GM23338 (cell line): Measurements from ENCODE around the gene PUM2. TPM values are rescaled to one million over a fixed set of nuclear protein-coding genes. Genes with fewer than 3 reads are reported as not detected.

Experiments used
- ATAC-seq: fragments of 200-7000 bp; cut with Tn5 transposase; 3 replicates; pipeline ENCODE4 v1.9.1; 2020
- DNase-seq: peaks from one replicate; pipeline ENCODE4 v3.0.0-alpha.2; 2015; ENCODE audit warnings: low spot score
- H2AFZ ChIP-seq: fragments of 200-600 bp; sonication (generic); 2 replicates; pipeline ENCODE4 v1.8.0; 2016; ENCODE audit warnings: antibody characterized with exemption, mild to moderate bottlenecking, moderate library complexity
- H3F3A ChIP-seq: fragments of 200-600 bp; sonication (generic); replicated peaks from 2 replicates; pipeline ENCODE4 v1.8.0; 2017; ENCODE audit warnings: antibody characterized with exemption, mixed run types, low read depth
- H3K27ac ChIP-seq: fragments of 200-600 bp; sonication (generic); 2 replicates; pipeline ENCODE4 v1.6.1; 2016; ENCODE audit warnings: low read depth
- H3K27me3 ChIP-seq: fragments of 200-600 bp; sonication (generic); 2 replicates; pipeline ENCODE4 v1.8.0; 2016; ENCODE audit warnings: mild to moderate bottlenecking, mixed run types, moderate library complexity; ENCODE audit not compliant: insufficient read depth
- H3K36me3 ChIP-seq: fragments of 200-600 bp; sonication (generic); 2 replicates; pipeline ENCODE4 v1.8.0; 2016; ENCODE audit warnings: mild to moderate bottlenecking; ENCODE audit not compliant: insufficient read depth
- H3K4me1 ChIP-seq: fragments of 200-600 bp; sonication (generic); 2 replicates; pipeline ENCODE4 v1.8.0; 2016; ENCODE audit warnings: mild to moderate bottlenecking, moderate library complexity; ENCODE audit not compliant: insufficient read depth
- H3K4me2 ChIP-seq: fragments of 200-600 bp; sonication (generic); 2 replicates; pipeline ENCODE4 v1.7.1; 2017; ENCODE audit warnings: mixed run types
- H3K4me3 ChIP-seq: fragments of 200-600 bp; sonication (generic); 2 replicates; pipeline ENCODE4 v1.6.1; 2016; ENCODE audit warnings: mixed run types
- H3K79me2 ChIP-seq: fragments of 200-600 bp; sonication (generic); replicated peaks from 2 replicates; pipeline ENCODE4 v1.8.0; 2017; ENCODE audit warnings: mild to moderate bottlenecking; ENCODE audit not compliant: insufficient read depth
- H3K9me2 ChIP-seq: fragments of 200-600 bp; sonication (generic); 2 replicates; pipeline ENCODE4 v1.8.0; 2017; ENCODE audit not compliant: insufficient read depth
- H4K20me1 ChIP-seq: fragments of 200-600 bp; sonication (generic); replicated peaks from 2 replicates; pipeline ENCODE4 v1.8.0; 2017; ENCODE audit warnings: mild to moderate bottlenecking; ENCODE audit not compliant: insufficient read depth
- H3K27ac Mint-ChIP-seq: 2 replicates; pipeline ENCODE4 v1.8.0; 2020; ENCODE audit warnings: inconsistent platforms, mild to moderate bottlenecking, moderate library complexity, mixed read lengths
- H3K27me3 Mint-ChIP-seq: 3 replicates; pipeline ENCODE4 v1.8.0; 2022; ENCODE audit warnings: low read depth, mild to moderate bottlenecking, moderate library complexity, mixed read lengths, inconsistent platforms; ENCODE audit not compliant: insufficient read depth, poor library complexity
- H3K36me3 Mint-ChIP-seq: 3 replicates; pipeline ENCODE4 v1.8.0; 2021; ENCODE audit warnings: low read depth, mild to moderate bottlenecking, inconsistent platforms, moderate library complexity, mixed read lengths
- H3K4me1 Mint-ChIP-seq: 3 replicates; pipeline ENCODE4 v1.8.0; 2020; ENCODE audit warnings: mild to moderate bottlenecking, inconsistent platforms, mixed read lengths
- H3K4me3 Mint-ChIP-seq: 3 replicates; pipeline ENCODE4 v1.8.0; 2021; ENCODE audit warnings: moderate library complexity, mild to moderate bottlenecking, inconsistent platforms, mixed read lengths
- H3K9me3 Mint-ChIP-seq: 3 replicates; pipeline ENCODE4 v1.8.0; 2020; ENCODE audit warnings: moderate library complexity, mild to moderate bottlenecking, inconsistent platforms, mixed read lengths
- CREB1 ChIP-seq: fragments of 250-450 bp; sonication (Bioruptor Pico); IDR thresholded peaks from 2 replicates; pipeline ENCODE4 v1.5.0; 2020; ENCODE audit warnings: low read depth, mild to moderate bottlenecking, moderate library complexity
- ETS1 ChIP-seq: IDR thresholded peaks from 2 replicates; pipeline ENCODE4 v1.6.1; 2016; ENCODE audit warnings: antibody characterized with exemption
- EZH2 ChIP-seq: fragments of 200-600 bp; sonication (generic); IDR thresholded peaks from one replicate; pipeline ENCODE4 v1.8.0; 2017; ENCODE audit warnings: antibody characterized with exemption, mild to moderate bottlenecking, low read depth; ENCODE audit not compliant: unreplicated experiment
- EZH2phosphoT487 ChIP-seq: fragments of 200-600 bp; sonication (generic); IDR thresholded peaks from one replicate; pipeline ENCODE4 v1.8.1; 2018; ENCODE audit warnings: antibody characterized with exemption; ENCODE audit not compliant: unreplicated experiment
- JUNB ChIP-seq: IDR thresholded peaks from one replicate; pipeline ENCODE4 v1.6.1; 2016; ENCODE audit warnings: antibody characterized with exemption; ENCODE audit not compliant: unreplicated experiment
- NANOG ChIP-seq: IDR thresholded peaks from 2 replicates; pipeline ENCODE4 v1.6.1; 2016; ENCODE audit warnings: antibody characterized with exemption, borderline replicate concordance
- POLR2AphosphoS5 ChIP-seq: IDR thresholded peaks from 2 replicates; pipeline ENCODE4 v1.6.1; 2016; ENCODE audit warnings: antibody characterized with exemption, low read depth
- STAT1 ChIP-seq: IDR thresholded peaks from one replicate; pipeline ENCODE4 v1.6.1; 2016; ENCODE audit warnings: antibody characterized with exemption; ENCODE audit not compliant: unreplicated experiment
- ZNF114 ChIP-seq: fragments of 250-450 bp; sonication (Bioruptor Pico); IDR thresholded peaks from 2 replicates; pipeline ENCODE4 v1.5.0; 2020; ENCODE audit warnings: mild to moderate bottlenecking, moderate library complexity
- ZNF331 ChIP-seq: fragments of 250-450 bp; sonication (Bioruptor Pico); IDR thresholded peaks from 2 replicates; pipeline ENCODE4 v1.5.0; 2020; ENCODE audit warnings: low read depth, mild to moderate bottlenecking, moderate library complexity
- ZNF462 ChIP-seq: fragments of 250-450 bp; sonication (Bioruptor Pico); IDR thresholded peaks from 2 replicates; pipeline ENCODE4 v1.5.0; 2020; ENCODE audit warnings: mild to moderate bottlenecking, moderate library complexity
- polyA plus RNA-seq: library from polyadenylated mRNA; unstranded; fragments of >200 nt; fragmentation: Nextera tagmentation; extraction: Ambion mirVana; gene quantifications from 2 replicates; pipeline ENCODE4 v1.2.1, GENCODE V29; 2016
- total RNA-seq: library from RNA; depleted of rRNA; stranded (reverse); fragments of >200 nt; shearing (Covaris generic); gene quantifications from 2 replicates; pipeline ENCODE4 v1.2.3, GENCODE V29; 2014
- TF ChIP-seq, protein P1 (sequence below), 2 experiments: fragments of 200-600 bp in 1 of 2; sonication (generic) in 1 of 2; conservative IDR thresholded peaks; 2 replicates each; pipeline versions ENCODE4 v1.5.1 to v1.6.1; 2016 to 2017; ENCODE audit warnings: antibody characterized with exemption in 2 of 2, low read depth in 2 of 2, mild to moderate bottlenecking in 2 of 2, moderate library complexity in 1 of 2

The PUM2 gene
- total and polyA plus RNA-seq, 2 experiments from 2014 or later: 29.9 to 94.1 TPM

GRCh38 chr2:20292984-20293383 is 57.7 kb downstream of the PUM2 start:
- Mint-ChIP-seq H3K36me3 (peaks cover 46% of the 10 kb centered on the region), H3K9me3 (no peaks in the 10 kb centered on the region), H3K27ac (no peak overlapping the region), H3K4me3 (no peak overlapping the region), H3K4me1 (peaks cover 6% of the 10 kb centered on the region), H3K27me3 (peaks cover 13% of the 10 kb centered on the region)
- H3K36me3 ChIP-seq: peaks cover 35% of the 10 kb centered on the region
- H3K4me3 ChIP-seq: no peak overlapping the region
- no peak overlapping the region; the same call in 1 of the 2 replicates for H3K27ac ChIP-seq
- peaks cover 9% of the 10 kb centered on the region for H3F3A ChIP-seq
- no peak for ATAC-seq
- H3K4me2 ChIP-seq: no peak overlapping the region
- H2AFZ ChIP-seq: no peak overlapping the region
- H4K20me1 ChIP-seq: 0 out of 2 replicates have a peak, but pooled peaks cover 12% of the 10 kb centered on the region
- no peaks in the 10 kb centered on the region for H3K9me2 ChIP-seq
- no peaks in the 10 kb centered on the region for H3K27me3 ChIP-seq
- TF ChIP-seq ETS1 (no peak), EZH2 (no peak), CREB1 (CRISPR knock-in tag) (no peak), EZH2phosphoT487 (no peak), JUNB (no peak), ZNF331 (CRISPR knock-in tag) (no peak), STAT1 (no peak)
- peaks cover 54% of the 10 kb centered on the region for H3K79me2 ChIP-seq
- no peaks in the 10 kb centered on the region for H3K4me1 ChIP-seq
- DNase-seq: no peak

DNA sequence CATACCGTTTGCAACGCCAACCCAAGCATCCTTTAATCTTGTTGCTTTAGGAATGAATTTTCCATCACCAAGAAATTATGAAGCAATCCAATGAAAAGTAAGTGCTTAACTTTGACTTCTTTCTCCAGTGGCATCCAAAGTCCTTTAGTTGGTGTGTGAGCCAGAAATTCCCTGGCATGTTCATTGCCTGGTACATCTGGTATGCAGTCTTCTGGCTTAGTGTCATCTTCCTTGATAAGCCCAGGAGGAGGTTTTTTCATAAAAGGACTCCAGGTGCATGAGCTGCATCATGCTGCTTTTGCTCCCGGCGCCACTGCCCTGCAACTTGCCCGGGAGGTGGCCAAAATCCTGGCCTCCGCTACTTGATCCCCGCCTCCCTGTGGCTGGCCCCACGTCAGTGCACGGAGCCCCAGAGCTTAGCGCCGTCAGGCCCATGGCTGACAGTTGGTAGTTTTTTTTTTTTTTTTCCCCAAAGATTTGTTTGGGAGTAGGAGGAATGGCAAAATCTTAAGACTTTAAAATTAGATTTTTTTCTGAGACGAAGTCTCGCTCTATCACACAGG is 58.7 kb downstream of the PUM2 start:
- peak overlapping the region; percentile 29; the same call in 1 of the 2 replicates for H3K27ac Mint-ChIP-seq
- Histone ChIP-seq H3F3A (peaks cover 9% of the 10 kb centered on the region; the same call in 1 of the 2 replicates), H3K27ac (peak overlapping the region; percentile 87), H3K36me3 (peaks cover 30% of the 10 kb centered on the region), H3K79me2 (peaks cover 50% of the 10 kb centered on the region), H3K27me3 (no peaks in the 10 kb centered on the region), H3K4me3 (no peak overlapping the region), H3K4me2 (no peak overlapping the region), H3K9me2 (no peaks in the 10 kb centered on the region), H2AFZ (no peak overlapping the region), H3K4me1 (no peaks in the 10 kb centered on the region), H4K20me1 (0 out of 2 replicates have a peak, but pooled peaks cover 11% of the 10 kb centered on the region)
- ATAC-seq (peak; percentile 62), DNase-seq (peak; percentile 28)
- no peak overlapping the region for H3K4me3 Mint-ChIP-seq
- no peaks in the 10 kb centered on the region for H3K9me3 Mint-ChIP-seq
- H3K4me1 Mint-ChIP-seq: peaks cover 6% of the 10 kb centered on the region
- H3K27me3 Mint-ChIP-seq: peaks cover 11% of the 10 kb centered on the region
- H3K36me3 Mint-ChIP-seq: peaks cover 35% of the 10 kb centered on the region
- TF ChIP-seq ETS1: no peak
- TF ChIP-seq, protein P1, sequence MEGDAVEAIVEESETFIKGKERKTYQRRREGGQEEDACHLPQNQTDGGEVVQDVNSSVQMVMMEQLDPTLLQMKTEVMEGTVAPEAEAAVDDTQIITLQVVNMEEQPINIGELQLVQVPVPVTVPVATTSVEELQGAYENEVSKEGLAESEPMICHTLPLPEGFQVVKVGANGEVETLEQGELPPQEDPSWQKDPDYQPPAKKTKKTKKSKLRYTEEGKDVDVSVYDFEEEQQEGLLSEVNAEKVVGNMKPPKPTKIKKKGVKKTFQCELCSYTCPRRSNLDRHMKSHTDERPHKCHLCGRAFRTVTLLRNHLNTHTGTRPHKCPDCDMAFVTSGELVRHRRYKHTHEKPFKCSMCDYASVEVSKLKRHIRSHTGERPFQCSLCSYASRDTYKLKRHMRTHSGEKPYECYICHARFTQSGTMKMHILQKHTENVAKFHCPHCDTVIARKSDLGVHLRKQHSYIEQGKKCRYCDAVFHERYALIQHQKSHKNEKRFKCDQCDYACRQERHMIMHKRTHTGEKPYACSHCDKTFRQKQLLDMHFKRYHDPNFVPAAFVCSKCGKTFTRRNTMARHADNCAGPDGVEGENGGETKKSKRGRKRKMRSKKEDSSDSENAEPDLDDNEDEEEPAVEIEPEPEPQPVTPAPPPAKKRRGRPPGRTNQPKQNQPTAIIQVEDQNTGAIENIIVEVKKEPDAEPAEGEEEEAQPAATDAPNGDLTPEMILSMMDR (conservative IDR thresholded peaks at IDR 0.05; ENCODE audit: low read depth in 2 of 2): no peak
- TF ChIP-seq ZNF114 (CRISPR knock-in tag): no peak
- TF ChIP-seq POLR2AphosphoS5: no peak
- TF ChIP-seq ZNF462 (CRISPR knock-in tag): no peak
- no peak for TF ChIP-seq NANOG
- TF ChIP-seq STAT1: no peak
- TF ChIP-seq ZNF331 (CRISPR knock-in tag): no peak
